HEK293 (cell line): ENCODE data around the gene ATF1.

Experiments used
- BCL11A ChIP-seq: fragments of 450-650 bp; formaldehyde crosslinking; IDR thresholded peaks from 2 replicates; pipeline ENCODE4 v1.5.1; 2016; ENCODE audit warnings: low read depth, missing biosample characterization, missing genetic modification characterization
- EGR2 ChIP-seq: fragments of 450-650 bp; formaldehyde crosslinking; IDR thresholded peaks from 2 replicates; pipeline ENCODE4 v1.5.1; 2016; ENCODE audit warnings: low read depth, missing biosample characterization, missing genetic modification characterization
- HOXA7 ChIP-seq: sonication (generic); formaldehyde crosslinking; IDR thresholded peaks from 2 replicates; pipeline ENCODE4 v1.8.1; 2022; ENCODE audit warnings: missing genetic modification reagents, borderline replicate concordance
- ZNF121 ChIP-seq: fragments of 450-650 bp; formaldehyde crosslinking; IDR thresholded peaks from 2 replicates; pipeline ENCODE4 v1.5.1; 2016; ENCODE audit warnings: missing biosample characterization, missing genetic modification characterization
- ZNF274 ChIP-seq, 2 experiments: fragments of 200-500 bp in 1 of 2; fragments of 450-650 bp in 1 of 2; sonication (Bioruptor generic) in 1 of 2; formaldehyde crosslinking in 1 of 2; IDR thresholded peaks; 2 replicates each; pipeline versions ENCODE4 v1.5.1 to v1.6.1; 2014 to 2016; ENCODE audit warnings: borderline replicate concordance in 1 of 2, inconsistent platforms in 1 of 2, low read length in 1 of 2, missing biosample characterization in 1 of 2, missing genetic modification characterization in 1 of 2
- ZNF391 ChIP-seq: fragments of 450-650 bp; formaldehyde crosslinking; IDR thresholded peaks from 2 replicates; pipeline ENCODE4 v1.5.1; 2016; ENCODE audit warnings: low read depth, missing biosample characterization, missing genetic modification characterization, borderline replicate concordance
- TF ChIP-seq, protein P1 (sequence below): fragments of 450-650 bp; formaldehyde crosslinking; IDR thresholded peaks from 2 replicates; pipeline ENCODE4 v1.5.1; 2017; ENCODE audit warnings: missing biosample characterization, missing genetic modification characterization
- TF ChIP-seq, protein P2 (sequence below): fragments of 450-650 bp; formaldehyde crosslinking; IDR thresholded peaks from 2 replicates; pipeline ENCODE4 v1.5.1; 2016; ENCODE audit warnings: missing biosample characterization, missing genetic modification characterization
- TF ChIP-seq, protein P3 (sequence below): fragments of 450-650 bp; formaldehyde crosslinking; IDR thresholded peaks from 2 replicates; pipeline ENCODE4 v1.5.1; 2016; ENCODE audit warnings: missing biosample characterization, missing genetic modification characterization
- TF ChIP-seq, protein P4 (sequence below): fragments of 450-650 bp; formaldehyde crosslinking; IDR thresholded peaks from 2 replicates; pipeline ENCODE4 v1.5.1; 2017; ENCODE audit warnings: missing biosample characterization, mild to moderate bottlenecking, missing genetic modification characterization, moderate library complexity
- TF ChIP-seq, protein P5 (sequence below): fragments of 450-650 bp; formaldehyde crosslinking; IDR thresholded peaks from 2 replicates; pipeline ENCODE4 v1.5.1; 2016; ENCODE audit warnings: missing biosample characterization, missing genetic modification characterization
- TF ChIP-seq, protein P6 (sequence below): fragments of 450-650 bp; formaldehyde crosslinking; IDR thresholded peaks from 2 replicates; pipeline ENCODE4 v1.5.1; 2016; ENCODE audit warnings: missing biosample characterization, missing genetic modification characterization
- TF ChIP-seq, protein P7 (sequence below): fragments of 450-650 bp; formaldehyde crosslinking; IDR thresholded peaks from 2 replicates; pipeline ENCODE4 v1.5.1; 2017; ENCODE audit warnings: missing biosample characterization, missing genetic modification characterization

DNA sequence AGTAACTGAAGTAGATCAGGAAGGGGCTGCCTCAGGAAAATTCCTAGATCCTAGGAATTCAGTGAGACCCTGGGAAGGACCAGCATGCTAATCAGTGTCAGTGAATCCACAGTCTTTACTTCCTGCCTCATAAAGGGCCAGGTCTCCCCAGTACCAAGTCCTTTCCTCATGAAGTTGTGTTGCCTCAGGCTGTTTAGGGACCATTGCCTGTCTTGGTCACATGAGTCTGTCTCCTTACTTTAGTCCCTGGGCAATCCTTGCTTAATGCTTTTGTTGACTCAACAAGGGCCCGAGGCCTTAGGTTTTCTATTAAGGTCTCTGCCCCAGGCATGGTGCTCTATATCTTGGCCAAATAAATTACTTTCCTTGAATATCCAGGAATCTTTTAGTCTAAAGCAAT is 16.1 kb upstream of the ATF1 start:
- TF ChIP-seq, protein P1, sequence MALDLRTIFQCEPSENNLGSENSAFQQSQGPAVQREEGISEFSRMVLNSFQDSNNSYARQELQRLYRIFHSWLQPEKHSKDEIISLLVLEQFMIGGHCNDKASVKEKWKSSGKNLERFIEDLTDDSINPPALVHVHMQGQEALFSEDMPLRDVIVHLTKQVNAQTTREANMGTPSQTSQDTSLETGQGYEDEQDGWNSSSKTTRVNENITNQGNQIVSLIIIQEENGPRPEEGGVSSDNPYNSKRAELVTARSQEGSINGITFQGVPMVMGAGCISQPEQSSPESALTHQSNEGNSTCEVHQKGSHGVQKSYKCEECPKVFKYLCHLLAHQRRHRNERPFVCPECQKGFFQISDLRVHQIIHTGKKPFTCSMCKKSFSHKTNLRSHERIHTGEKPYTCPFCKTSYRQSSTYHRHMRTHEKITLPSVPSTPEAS: no peak
- TF ChIP-seq ZNF121 (tag by site-specific recombination): no peak
- TF ChIP-seq, protein P2, sequence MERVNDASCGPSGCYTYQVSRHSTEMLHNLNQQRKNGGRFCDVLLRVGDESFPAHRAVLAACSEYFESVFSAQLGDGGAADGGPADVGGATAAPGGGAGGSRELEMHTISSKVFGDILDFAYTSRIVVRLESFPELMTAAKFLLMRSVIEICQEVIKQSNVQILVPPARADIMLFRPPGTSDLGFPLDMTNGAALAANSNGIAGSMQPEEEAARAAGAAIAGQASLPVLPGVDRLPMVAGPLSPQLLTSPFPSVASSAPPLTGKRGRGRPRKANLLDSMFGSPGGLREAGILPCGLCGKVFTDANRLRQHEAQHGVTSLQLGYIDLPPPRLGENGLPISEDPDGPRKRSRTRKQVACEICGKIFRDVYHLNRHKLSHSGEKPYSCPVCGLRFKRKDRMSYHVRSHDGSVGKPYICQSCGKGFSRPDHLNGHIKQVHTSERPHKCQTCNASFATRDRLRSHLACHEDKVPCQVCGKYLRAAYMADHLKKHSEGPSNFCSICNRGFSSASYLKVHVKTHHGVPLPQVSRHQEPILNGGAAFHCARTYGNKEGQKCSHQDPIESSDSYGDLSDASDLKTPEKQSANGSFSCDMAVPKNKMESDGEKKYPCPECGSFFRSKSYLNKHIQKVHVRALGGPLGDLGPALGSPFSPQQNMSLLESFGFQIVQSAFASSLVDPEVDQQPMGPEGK (tag by site-specific recombination): no peak
- TF ChIP-seq, protein P3, sequence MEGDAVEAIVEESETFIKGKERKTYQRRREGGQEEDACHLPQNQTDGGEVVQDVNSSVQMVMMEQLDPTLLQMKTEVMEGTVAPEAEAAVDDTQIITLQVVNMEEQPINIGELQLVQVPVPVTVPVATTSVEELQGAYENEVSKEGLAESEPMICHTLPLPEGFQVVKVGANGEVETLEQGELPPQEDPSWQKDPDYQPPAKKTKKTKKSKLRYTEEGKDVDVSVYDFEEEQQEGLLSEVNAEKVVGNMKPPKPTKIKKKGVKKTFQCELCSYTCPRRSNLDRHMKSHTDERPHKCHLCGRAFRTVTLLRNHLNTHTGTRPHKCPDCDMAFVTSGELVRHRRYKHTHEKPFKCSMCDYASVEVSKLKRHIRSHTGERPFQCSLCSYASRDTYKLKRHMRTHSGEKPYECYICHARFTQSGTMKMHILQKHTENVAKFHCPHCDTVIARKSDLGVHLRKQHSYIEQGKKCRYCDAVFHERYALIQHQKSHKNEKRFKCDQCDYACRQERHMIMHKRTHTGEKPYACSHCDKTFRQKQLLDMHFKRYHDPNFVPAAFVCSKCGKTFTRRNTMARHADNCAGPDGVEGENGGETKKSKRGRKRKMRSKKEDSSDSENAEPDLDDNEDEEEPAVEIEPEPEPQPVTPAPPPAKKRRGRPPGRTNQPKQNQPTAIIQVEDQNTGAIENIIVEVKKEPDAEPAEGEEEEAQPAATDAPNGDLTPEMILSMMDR (tag by site-specific recombination): no peak
- no peak for TF ChIP-seq ZNF274 (IDR thresholded peaks at IDR 0.05; ENCODE audit: low read length)
- TF ChIP-seq ZNF274 (tag by site-specific recombination; IDR thresholded peaks at IDR 0.05; ENCODE audit: borderline replicate concordance): no peak
- TF ChIP-seq, protein P4, sequence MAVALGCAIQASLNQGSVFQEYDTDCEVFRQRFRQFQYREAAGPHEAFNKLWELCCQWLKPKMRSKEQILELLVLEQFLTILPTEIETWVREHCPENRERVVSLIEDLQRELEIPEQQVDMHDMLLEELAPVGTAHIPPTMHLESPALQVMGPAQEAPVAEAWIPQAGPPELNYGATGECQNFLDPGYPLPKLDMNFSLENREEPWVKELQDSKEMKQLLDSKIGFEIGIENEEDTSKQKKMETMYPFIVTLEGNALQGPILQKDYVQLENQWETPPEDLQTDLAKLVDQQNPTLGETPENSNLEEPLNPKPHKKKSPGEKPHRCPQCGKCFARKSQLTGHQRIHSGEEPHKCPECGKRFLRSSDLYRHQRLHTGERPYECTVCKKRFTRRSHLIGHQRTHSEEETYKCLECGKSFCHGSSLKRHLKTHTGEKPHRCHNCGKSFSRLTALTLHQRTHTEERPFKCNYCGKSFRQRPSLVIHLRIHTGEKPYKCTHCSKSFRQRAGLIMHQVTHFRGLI (tag by site-specific recombination): no peak
- TF ChIP-seq ZNF391 (tag by site-specific recombination): no peak
- TF ChIP-seq BCL11A: no peak
- TF ChIP-seq, protein P5, sequence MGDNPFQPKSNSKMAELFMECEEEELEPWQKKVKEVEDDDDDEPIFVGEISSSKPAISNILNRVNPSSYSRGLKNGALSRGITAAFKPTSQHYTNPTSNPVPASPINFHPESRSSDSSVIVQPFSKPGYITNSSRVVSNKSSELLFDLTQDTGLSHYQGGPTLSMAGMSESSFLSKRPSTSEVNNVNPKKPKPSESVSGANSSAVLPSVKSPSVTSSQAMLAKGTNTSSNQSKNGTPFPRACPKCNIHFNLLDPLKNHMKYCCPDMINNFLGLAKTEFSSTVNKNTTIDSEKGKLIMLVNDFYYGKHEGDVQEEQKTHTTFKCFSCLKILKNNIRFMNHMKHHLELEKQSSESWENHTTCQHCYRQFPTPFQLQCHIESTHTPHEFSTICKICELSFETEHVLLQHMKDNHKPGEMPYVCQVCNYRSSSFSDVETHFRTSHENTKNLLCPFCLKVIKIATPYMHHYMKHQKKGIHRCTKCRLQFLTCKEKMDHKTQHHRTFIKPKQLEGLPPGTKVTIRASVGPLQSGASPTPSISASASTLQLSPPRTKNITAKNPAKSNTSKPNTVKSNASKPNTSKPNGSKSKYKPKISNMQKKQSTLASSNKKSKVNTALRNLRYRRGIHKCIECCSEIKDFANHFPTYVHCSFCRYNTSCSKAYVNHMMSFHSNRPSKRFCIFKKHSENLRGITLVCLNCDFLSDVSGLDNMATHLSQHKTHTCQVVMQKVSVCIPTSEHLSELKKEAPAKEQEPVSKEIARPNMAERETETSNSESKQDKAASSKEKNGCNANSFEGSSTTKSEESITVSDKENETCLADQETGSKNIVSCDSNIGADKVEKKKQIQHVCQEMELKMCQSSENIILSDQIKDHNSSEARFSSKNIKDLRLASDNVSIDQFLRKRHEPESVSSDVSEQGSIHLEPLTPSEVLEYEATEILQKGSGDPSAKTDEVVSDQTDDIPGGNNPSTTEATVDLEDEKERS (tag by site-specific recombination): no peak
- no peak for TF ChIP-seq EGR2 (tag by site-specific recombination)
- no peak for TF ChIP-seq HOXA7 (CRISPR knock-in tag)
- TF ChIP-seq, protein P6, sequence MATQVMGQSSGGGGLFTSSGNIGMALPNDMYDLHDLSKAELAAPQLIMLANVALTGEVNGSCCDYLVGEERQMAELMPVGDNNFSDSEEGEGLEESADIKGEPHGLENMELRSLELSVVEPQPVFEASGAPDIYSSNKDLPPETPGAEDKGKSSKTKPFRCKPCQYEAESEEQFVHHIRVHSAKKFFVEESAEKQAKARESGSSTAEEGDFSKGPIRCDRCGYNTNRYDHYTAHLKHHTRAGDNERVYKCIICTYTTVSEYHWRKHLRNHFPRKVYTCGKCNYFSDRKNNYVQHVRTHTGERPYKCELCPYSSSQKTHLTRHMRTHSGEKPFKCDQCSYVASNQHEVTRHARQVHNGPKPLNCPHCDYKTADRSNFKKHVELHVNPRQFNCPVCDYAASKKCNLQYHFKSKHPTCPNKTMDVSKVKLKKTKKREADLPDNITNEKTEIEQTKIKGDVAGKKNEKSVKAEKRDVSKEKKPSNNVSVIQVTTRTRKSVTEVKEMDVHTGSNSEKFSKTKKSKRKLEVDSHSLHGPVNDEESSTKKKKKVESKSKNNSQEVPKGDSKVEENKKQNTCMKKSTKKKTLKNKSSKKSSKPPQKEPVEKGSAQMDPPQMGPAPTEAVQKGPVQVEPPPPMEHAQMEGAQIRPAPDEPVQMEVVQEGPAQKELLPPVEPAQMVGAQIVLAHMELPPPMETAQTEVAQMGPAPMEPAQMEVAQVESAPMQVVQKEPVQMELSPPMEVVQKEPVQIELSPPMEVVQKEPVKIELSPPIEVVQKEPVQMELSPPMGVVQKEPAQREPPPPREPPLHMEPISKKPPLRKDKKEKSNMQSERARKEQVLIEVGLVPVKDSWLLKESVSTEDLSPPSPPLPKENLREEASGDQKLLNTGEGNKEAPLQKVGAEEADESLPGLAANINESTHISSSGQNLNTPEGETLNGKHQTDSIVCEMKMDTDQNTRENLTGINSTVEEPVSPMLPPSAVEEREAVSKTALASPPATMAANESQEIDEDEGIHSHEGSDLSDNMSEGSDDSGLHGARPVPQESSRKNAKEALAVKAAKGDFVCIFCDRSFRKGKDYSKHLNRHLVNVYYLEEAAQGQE (tag by site-specific recombination): no peak
- TF ChIP-seq, protein P7, sequence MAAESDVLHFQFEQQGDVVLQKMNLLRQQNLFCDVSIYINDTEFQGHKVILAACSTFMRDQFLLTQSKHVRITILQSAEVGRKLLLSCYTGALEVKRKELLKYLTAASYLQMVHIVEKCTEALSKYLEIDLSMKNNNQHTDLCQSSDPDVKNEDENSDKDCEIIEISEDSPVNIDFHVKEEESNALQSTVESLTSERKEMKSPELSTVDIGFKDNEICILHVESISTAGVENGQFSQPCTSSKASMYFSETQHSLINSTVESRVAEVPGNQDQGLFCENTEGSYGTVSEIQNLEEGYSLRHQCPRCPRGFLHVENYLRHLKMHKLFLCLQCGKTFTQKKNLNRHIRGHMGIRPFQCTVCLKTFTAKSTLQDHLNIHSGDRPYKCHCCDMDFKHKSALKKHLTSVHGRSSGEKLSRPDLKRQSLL (tag by site-specific recombination): no peak
